ENCODE results near the gene RPL37.

The RPL37 gene

GRCh38 chr5:40838086-40838485 lies 3.1 kb upstream of the RPL37 start:
- no peaks in the 10 kb centered on the region for H3K27me3 ChIP-seq (ENCODE audit: control insufficient read depth in 1 of 2, insufficient read depth in 2 of 2, low read length in 2 of 2)
- H3K36me3 ChIP-seq (ENCODE audit: control insufficient read depth in 1 of 2, insufficient read depth in 2 of 2, low read length in 2 of 2), result peaks cover 3 to 10% of the 10 kb centered on the region in 2 donors
- no peak overlapping the region for H3K4me3 ChIP-seq (ENCODE audit: low read depth in 1 of 2, low read length in 2 of 2)
- H3K9me3 ChIP-seq (ENCODE audit: control insufficient read depth in 1 of 2, low read length in 2 of 2), result no peaks in the 10 kb centered on the region
- no peak overlapping the region for H3K27ac ChIP-seq (ENCODE audit: low read depth, low read length)
- H3K9ac ChIP-seq (ENCODE audit: low read depth in 1 of 2, low read length in 2 of 2), result no peak overlapping the region
- peaks cover 18 to 37% of the 10 kb centered on the region in 2 donors for H3K4me1 ChIP-seq (ENCODE audit: control insufficient read depth in 1 of 2, insufficient read depth in 2 of 2, low read length in 2 of 2)

DNA sequence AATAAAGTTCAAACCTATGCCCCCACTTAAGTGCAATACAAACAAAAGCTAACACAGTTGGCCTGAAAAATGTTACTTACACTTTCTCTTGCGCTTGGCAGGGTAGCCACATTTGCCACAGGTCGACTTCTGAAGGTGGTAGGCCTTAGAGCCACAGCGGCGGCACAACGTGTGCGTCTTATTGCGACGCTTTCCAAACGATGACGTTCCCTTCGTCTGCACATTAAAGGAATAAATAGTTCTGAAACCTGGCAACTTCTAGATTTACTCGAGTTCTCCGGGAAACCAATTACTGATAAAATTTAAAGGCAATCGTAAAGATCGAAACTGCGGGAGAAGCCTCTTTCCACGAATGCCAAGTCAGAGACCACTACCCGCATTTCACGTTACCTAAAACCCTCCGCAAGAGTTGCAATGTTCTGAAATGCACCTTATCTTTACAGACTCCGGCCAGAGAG lies 602 bp downstream of the RPL37 start:
- H3K4me1 ChIP-seq (ENCODE audit: control insufficient read depth in 1 of 2, insufficient read depth in 2 of 2, low read length in 2 of 2), result peaks cover 28 to 37% of the 10 kb centered on the region in 2 donors

DNA sequence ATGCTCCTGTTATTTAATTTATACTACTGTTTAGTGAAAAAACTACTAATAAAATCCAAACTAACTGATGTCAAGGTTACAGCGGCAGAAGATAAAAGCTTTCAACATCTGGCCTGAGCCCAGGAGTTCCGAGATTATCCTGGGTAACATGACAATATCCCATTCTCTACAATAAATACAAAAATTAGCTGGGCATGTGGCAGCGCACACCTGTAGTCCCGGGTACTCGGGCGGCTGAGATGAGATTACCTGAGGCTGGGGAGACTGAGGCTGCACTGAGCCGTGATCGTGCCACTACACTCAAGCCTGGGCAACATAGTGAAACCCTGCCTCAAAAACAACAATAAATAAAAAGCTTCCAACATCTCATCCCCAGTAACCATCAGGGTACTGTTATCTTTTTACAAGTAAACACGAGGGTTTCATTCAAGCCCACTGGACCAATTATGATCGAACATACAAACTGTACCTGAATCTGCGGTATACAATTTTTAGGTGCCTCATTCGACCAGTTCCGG lies 1.3 kb downstream of the RPL37 start:
- H3K4me1 ChIP-seq (ENCODE audit: control insufficient read depth in 1 of 2, insufficient read depth in 2 of 2, low read length in 2 of 2), result peaks cover 28 to 37% of the 10 kb centered on the region in 2 donors
- H3K27ac ChIP-seq (ENCODE audit: low read depth, low read length), result no peak overlapping the region
- H3K27me3 ChIP-seq (ENCODE audit: control insufficient read depth in 1 of 2, insufficient read depth in 2 of 2, low read length in 2 of 2), result no peaks in the 10 kb centered on the region
- peak overlapping the region; percentile 93 to 98 for H3K4me3 ChIP-seq (ENCODE audit: low read depth in 1 of 2, low read length in 2 of 2)
- H3K36me3 ChIP-seq (ENCODE audit: control insufficient read depth in 1 of 2, insufficient read depth in 2 of 2, low read length in 2 of 2), result peaks cover 33 to 54% of the 10 kb centered on the region in 2 donors
- no peaks in the 10 kb centered on the region for H3K9me3 ChIP-seq (ENCODE audit: control insufficient read depth in 1 of 2, low read length in 2 of 2)
- peak overlapping the region; percentile 87 to 99 for H3K9ac ChIP-seq (ENCODE audit: low read depth in 1 of 2, low read length in 2 of 2)

More for the DNA sequence above, 602 bp downstream of the RPL37 start:
- peak overlapping the region; percentile 93 to 98 for H3K4me3 ChIP-seq (ENCODE audit: low read depth in 1 of 2, low read length in 2 of 2)
- H3K9ac ChIP-seq (ENCODE audit: low read depth in 1 of 2, low read length in 2 of 2), result peak overlapping the region; percentile 87 to 99
- no peaks in the 10 kb centered on the region for H3K27me3 ChIP-seq (ENCODE audit: control insufficient read depth in 1 of 2, insufficient read depth in 2 of 2, low read length in 2 of 2)
- H3K27ac ChIP-seq (ENCODE audit: low read depth, low read length), result peak overlapping the region; percentile 92
- peaks cover 26 to 47% of the 10 kb centered on the region in 2 donors for H3K36me3 ChIP-seq (ENCODE audit: control insufficient read depth in 1 of 2, insufficient read depth in 2 of 2, low read length in 2 of 2)
- no peaks in the 10 kb centered on the region for H3K9me3 ChIP-seq (ENCODE audit: control insufficient read depth in 1 of 2, low read length in 2 of 2)

DNA sequence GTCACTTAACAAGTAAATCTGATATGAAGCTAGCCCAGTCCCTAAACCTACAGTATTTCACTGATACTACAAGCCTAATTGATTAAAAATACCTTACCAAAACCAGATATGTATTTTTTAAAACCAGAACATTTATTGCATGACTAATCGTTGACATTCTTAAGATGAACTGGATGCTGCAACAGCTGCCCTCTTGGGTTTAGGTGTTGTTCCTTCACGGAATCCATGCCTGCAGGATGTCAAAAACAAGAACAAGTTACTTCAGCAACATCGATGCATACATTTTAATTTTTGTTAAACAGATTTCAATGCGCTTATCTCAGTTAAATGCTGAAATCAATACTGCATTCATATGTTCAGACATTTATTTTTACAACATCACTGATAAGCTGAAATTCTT lies 2.7 kb downstream of the RPL37 start:
- Histone ChIP-seq H3K9me3 (ENCODE audit: control insufficient read depth in 1 of 2, low read length in 2 of 2) (no peaks in the 10 kb centered on the region), H3K36me3 (ENCODE audit: control insufficient read depth in 1 of 2, insufficient read depth in 2 of 2, low read length in 2 of 2) (peaks cover 42 to 68% of the 10 kb centered on the region in 2 donors), H3K9ac (ENCODE audit: low read depth in 1 of 2, low read length in 2 of 2) (no peak overlapping the region), H3K4me3 (ENCODE audit: low read depth in 1 of 2, low read length in 2 of 2) (no peak overlapping the region), H3K27ac (ENCODE audit: low read depth, low read length) (no peak overlapping the region), H3K27me3 (ENCODE audit: control insufficient read depth in 1 of 2, insufficient read depth in 2 of 2, low read length in 2 of 2) (no peaks in the 10 kb centered on the region), H3K4me1 (ENCODE audit: control insufficient read depth in 1 of 2, insufficient read depth in 2 of 2, low read length in 2 of 2) (peaks cover 28 to 37% of the 10 kb centered on the region in 2 donors)

DNA sequence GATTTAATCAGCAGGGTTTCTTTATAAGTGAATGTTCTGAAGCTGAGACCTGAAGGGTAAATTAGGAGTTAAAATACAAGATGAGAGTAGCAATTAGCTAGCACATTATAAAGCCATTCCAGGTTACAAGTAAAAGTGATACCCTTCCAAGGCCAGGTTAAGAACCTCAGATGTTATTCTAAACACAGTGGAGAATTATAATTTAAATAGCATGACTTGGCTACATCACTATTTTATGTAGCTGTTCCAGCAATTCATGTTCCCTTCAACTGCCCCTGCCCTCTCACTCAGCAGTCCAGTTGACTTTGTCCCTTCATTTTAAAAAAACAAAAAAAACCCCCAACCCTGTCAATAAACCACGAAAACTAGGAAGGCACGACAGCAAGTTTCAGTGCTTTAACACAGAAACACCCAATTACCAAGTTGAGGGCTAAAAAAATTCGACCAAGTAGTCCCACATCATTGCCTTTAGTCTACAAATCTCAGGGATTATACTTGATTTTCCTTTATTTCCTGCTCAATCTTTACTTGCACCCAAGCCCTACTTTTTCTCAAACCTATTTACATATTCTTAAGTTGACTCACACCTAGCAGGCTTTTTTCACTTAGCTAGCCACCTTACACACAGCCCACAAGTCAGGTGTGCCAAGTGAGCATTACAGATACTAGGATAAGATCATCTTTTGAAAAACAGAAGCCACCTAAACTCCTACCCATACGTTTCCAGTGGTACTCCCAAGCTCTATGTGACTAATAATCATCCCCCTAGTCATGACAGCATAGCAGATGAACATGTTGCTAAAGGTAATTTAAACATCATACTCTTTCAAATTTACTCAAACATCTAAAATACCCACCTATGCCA lies 3.4 kb downstream of the RPL37 start:
- Histone ChIP-seq H3K27ac (ENCODE audit: low read depth, low read length) (no peak overlapping the region), H3K36me3 (ENCODE audit: control insufficient read depth in 1 of 2, insufficient read depth in 2 of 2, low read length in 2 of 2) (peaks cover 47 to 75% of the 10 kb centered on the region in 2 donors), H3K9ac (ENCODE audit: low read depth in 1 of 2, low read length in 2 of 2) (no peak overlapping the region), H3K4me3 (ENCODE audit: low read depth in 1 of 2, low read length in 2 of 2) (no peak overlapping the region), H3K27me3 (ENCODE audit: control insufficient read depth in 1 of 2, insufficient read depth in 2 of 2, low read length in 2 of 2) (no peaks in the 10 kb centered on the region), H3K4me1 (ENCODE audit: control insufficient read depth in 1 of 2, insufficient read depth in 2 of 2, low read length in 2 of 2) (peaks cover 28 to 36% of the 10 kb centered on the region in 2 donors), H3K9me3 (ENCODE audit: control insufficient read depth in 1 of 2, low read length in 2 of 2) (no peaks in the 10 kb centered on the region)

DNA sequence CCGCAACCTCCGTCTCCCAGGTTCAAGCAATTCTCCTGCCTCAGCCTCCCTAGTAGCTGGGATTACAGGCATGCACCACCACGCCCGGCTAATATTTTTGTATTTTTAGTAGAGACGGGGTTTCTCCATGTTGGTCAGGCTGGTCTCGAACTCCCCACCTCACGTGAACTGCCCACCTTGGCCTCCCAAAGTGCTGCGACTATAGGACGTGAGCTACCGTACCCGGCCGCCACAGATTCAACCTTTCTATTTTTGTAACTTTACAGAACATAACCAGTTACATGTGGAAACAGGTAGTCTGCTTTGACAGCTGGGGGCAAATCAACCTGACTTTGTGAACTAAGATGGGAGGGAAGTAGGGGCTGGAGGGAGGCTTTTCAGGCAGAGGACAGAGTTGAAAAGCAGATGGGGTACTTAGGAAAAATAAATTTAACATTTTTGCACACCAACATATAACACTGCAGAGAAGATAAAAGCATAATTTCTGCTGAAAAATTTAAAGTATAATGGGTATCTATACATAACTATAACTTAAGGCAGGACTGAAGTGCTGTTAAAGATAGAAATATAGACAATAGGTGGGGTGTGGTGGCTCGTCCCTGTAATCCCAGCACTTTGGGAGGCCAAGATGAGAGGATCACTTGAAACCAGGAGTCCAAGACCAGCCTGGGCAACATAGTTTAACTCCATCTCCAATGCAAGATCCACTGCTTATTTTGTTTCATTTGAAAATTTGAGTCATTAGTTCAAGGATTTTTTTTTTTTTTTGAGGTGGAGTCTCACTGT lies 5.1 kb downstream of the RPL37 start:
- no peak overlapping the region for H3K27ac ChIP-seq (ENCODE audit: low read depth, low read length)
- H3K4me3 ChIP-seq (ENCODE audit: low read depth in 1 of 2, low read length in 2 of 2), result no peak overlapping the region
- H3K27me3 ChIP-seq (ENCODE audit: control insufficient read depth in 1 of 2, insufficient read depth in 2 of 2, low read length in 2 of 2), result no peaks in the 10 kb centered on the region
- H3K9me3 ChIP-seq (ENCODE audit: control insufficient read depth in 1 of 2, low read length in 2 of 2), result no peaks in the 10 kb centered on the region
- peaks cover 51 to 78% of the 10 kb centered on the region in 2 donors for H3K36me3 ChIP-seq (ENCODE audit: control insufficient read depth in 1 of 2, insufficient read depth in 2 of 2, low read length in 2 of 2)
- H3K9ac ChIP-seq (ENCODE audit: low read depth in 1 of 2, low read length in 2 of 2), result no peak overlapping the region
- H3K4me1 ChIP-seq (ENCODE audit: control insufficient read depth in 1 of 2, insufficient read depth in 2 of 2, low read length in 2 of 2), result peaks cover 23 to 25% of the 10 kb centered on the region in 2 donors

DNA sequence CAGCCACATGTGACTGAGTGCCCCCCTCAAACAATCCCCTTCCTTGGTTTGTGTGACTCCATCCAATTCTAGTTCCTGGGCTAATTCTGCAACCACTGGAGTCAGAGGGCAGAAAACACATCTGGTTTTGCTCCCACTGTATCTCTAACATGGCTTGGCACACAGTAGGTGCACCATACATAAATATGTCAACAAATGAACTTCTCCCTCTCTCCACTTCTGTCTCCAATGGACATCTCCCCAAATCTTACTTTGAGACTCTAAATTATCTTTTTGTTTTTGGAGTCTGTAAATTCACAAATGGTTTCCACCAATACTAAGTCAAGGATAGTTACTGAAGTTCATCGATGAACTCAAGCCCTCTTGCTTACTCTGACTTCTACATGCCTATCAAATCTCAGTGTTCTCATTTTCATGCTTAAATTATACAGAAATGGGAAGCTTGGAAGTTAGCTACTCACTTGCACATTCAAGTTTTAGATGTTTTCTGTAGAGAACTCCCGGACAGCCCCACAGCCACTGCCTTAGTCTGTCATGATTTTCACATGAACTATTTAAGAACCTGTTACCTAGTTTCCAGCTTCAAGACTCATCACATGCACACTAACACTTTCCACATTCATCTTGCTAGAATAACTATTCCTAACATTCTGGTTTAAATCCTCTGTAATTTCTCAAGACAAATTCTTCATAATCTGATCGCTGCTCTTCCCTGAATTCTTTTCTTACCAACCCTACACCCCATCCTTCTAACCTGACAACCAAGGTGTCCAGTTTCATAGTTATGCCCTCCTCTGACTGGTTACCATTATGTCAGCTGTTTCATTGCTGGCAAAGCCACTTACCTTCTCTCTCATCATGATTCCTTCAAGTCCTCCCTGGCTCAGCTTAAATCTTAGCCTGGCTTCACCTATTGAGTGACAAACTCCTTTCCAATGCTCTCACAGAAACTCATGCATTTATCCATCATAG lies 6.0 kb downstream of the RPL37 start:
- no peaks in the 10 kb centered on the region for H3K27me3 ChIP-seq (ENCODE audit: control insufficient read depth in 1 of 2, insufficient read depth in 2 of 2, low read length in 2 of 2)
- no peak overlapping the region for H3K4me3 ChIP-seq (ENCODE audit: low read depth in 1 of 2, low read length in 2 of 2)
- H3K9me3 ChIP-seq (ENCODE audit: control insufficient read depth in 1 of 2, low read length in 2 of 2), result no peaks in the 10 kb centered on the region
- H3K27ac ChIP-seq (ENCODE audit: low read depth, low read length), result no peak overlapping the region
- peaks cover 51 to 77% of the 10 kb centered on the region in 2 donors for H3K36me3 ChIP-seq (ENCODE audit: control insufficient read depth in 1 of 2, insufficient read depth in 2 of 2, low read length in 2 of 2)
- H3K4me1 ChIP-seq (ENCODE audit: control insufficient read depth in 1 of 2, insufficient read depth in 2 of 2, low read length in 2 of 2), result peaks cover 19 to 24% of the 10 kb centered on the region in 2 donors
- H3K9ac ChIP-seq (ENCODE audit: low read depth in 1 of 2, low read length in 2 of 2), result no peak overlapping the region

GRCh38 chr5:40828021-40828631 lies 6.9 kb downstream of the RPL37 start:
- H3K27me3 ChIP-seq (ENCODE audit: control insufficient read depth in 1 of 2, insufficient read depth in 2 of 2, low read length in 2 of 2), result no peaks in the 10 kb centered on the region
- no peak overlapping the region for H3K9ac ChIP-seq (ENCODE audit: low read depth in 1 of 2, low read length in 2 of 2)
- H3K36me3 ChIP-seq (ENCODE audit: control insufficient read depth in 1 of 2, insufficient read depth in 2 of 2, low read length in 2 of 2), result peaks cover 49 to 68% of the 10 kb centered on the region in 2 donors
- H3K4me3 ChIP-seq (ENCODE audit: low read depth in 1 of 2, low read length in 2 of 2), result no peak overlapping the region
- H3K4me1 ChIP-seq (ENCODE audit: control insufficient read depth in 1 of 2, insufficient read depth in 2 of 2, low read length in 2 of 2), result peaks cover 11 to 15% of the 10 kb centered on the region in 2 donors
- H3K9me3 ChIP-seq (ENCODE audit: control insufficient read depth in 1 of 2, low read length in 2 of 2), result no peaks in the 10 kb centered on the region
- H3K27ac ChIP-seq (ENCODE audit: low read depth, low read length), result no peak overlapping the region
